GM21786 (cell line): Measurements from ENCODE around the gene SLC31A1.
"Not testable (repeated sequence)": the region's sequence is repeated elsewhere in the genome, so short reads cannot be mapped to it uniquely, and the experiment has no call there.

ENCODE experiments used
- ATAC-seq: cut with Tn5 transposase; IDR thresholded peaks from one replicate; pipeline ENCODE4 v1.9.1; 2021; ENCODE audit not compliant: unreplicated experiment

Gene SLC31A1

DNA sequence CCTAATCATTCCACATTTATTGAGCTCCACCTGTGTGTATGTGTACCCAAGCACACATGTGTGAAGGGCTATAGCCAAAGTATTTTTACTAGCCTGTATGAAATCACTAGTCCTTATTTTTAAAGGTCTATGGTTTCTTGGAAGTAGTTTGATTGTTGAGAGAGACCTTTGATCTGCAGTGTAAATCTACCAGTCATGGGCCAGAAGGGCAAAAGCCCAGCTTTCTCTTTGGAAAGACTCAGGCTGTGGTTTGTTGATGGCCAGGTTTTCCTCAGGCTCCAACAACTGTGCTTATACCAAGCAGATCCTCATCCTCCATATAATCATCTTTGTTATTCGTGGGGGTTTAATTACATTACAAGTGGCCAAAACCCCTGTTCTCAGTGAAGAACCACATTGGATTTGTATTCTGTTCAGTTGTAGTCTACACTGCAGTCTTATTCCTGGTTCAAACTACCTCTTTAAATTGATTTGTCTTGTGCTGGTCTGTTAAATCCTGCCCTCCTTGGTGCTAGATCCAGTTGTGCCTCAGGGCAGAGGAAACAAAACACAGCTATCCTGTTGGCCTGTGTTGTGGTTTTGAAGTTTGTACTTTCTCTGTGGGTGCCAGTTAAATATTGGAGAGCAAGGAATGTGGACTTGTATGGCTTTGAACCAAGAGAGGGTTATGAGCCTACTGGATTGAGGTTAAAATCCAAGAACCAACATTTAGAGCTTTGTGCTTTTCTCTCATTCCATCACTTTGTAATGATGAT, 40.8 kb downstream of the SLC31A1 start:
- ATAC-seq = no peak

DNA sequence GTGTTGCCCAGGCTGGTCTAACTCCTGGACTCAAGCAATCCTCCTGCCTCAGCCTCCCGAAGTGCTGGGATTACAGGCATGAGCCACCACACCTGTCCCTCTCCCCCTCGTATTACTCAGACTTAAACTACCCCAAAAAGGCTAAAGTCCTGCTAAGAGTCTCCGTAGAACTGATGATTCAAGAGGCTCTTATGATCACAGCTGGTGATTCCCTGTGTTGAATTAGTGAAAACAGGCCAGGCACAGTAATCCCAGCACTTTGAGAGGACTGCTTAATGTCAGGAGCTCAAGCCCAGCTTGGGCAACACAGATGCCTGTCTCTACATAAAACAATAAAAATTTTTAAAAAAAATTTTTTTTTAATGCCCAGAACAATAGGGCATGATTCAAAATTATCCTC, 44.8 kb downstream of the SLC31A1 start:
- ATAC-seq = no peak

DNA sequence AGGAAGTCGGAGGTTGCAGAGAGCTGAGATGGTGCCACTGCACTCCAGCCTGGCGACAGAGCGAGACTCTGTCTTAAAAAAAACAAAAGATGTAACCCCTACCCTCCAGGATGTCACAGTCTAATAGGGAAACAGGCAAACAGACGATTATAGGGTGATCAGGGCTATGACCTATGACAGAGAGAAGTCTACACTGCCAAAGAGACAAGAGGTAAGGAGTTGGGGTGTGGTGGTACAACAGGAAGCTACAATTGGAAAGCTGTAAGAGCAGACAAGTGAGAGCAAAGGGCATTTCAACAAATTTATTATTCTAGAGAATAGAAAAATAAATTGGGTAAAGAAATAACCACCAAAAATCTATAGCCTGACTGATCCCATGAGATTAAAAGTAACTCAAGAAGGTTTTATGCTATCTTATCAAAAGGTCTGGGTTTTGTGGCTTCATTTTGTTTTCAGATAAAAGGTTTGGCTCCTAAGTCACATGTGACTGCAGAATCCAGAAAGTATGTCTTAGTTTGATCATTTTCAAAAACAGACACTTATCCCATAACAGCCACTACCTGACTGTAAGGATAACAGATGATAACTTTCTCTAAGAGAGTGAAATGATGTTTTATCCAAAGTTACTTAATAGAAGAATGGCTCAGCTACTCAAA, 46.7 kb downstream of the SLC31A1 start:
- ATAC-seq = no peak

DNA sequence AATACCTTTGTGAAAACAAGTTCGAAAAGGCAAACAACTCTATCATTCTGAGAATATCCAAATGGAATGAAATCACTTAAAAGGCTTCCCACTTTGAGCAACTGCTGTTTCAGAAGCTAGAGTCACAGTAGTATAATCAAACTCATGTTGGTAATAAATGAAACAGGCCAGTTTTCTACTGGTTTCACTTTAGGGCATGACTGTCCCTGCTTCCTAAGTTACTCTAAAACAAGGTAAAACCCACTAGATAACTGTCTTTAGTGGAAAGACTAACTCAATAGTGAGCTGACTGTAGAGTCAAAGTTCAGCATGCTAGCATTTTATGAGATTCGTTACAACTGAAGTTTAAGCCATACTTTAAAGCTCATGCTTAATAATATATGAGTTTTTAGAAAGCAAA, 48.0 kb downstream of the SLC31A1 start:
- no peak for ATAC-seq

DNA sequence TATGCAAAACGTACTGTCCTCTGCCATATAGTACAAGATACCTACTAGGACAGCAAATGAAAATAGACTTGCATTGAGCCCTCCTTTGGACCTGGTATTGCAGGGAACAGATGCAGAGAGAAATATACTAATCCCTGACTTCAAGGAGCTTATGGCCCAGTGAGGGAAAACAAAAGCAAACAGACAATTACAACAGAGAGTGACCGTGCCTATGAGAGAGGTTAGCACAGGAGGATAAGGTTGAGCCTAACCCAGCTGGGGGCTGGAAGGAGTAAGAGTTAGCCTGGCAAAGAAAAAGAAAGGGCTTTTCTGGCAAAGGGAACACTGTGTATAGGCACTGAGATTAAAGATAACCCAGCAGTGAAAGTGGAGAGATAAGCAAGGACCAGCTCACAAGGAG, 48.5 kb downstream of the SLC31A1 start:
- no peak for ATAC-seq

DNA sequence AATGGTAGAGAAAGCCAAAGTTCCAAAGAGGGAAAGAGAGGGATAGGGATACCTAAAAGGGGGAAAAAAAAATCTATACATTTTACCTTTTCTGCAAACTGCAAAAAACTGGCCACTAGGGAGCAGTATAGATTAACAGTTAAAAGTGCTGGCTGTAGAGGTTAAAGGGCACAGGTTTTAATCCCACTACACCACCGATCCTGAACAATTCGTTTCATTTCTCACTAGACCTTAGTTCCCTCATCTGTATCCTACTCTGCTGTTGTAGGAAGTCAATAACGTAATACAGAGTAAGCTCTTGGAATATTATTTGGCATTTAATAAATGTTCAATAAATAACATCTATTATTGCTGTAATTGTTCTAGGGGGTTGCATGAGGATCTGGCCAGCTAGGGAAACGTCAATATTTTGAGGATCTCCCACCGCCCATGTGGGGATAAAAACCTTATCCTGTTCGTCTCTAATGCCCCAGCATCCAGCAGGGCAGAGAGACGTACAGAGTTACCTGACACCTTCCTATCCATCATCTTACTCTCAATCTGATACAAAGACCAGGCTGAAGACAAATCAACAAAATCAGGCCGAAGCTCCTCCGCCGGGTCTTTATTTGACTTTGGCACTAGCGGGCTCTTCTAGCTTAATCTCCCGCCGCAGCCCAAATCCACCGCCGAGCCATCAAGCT, 53.3 kb downstream of the SLC31A1 start:
- ATAC-seq = peak; percentile 3

DNA sequence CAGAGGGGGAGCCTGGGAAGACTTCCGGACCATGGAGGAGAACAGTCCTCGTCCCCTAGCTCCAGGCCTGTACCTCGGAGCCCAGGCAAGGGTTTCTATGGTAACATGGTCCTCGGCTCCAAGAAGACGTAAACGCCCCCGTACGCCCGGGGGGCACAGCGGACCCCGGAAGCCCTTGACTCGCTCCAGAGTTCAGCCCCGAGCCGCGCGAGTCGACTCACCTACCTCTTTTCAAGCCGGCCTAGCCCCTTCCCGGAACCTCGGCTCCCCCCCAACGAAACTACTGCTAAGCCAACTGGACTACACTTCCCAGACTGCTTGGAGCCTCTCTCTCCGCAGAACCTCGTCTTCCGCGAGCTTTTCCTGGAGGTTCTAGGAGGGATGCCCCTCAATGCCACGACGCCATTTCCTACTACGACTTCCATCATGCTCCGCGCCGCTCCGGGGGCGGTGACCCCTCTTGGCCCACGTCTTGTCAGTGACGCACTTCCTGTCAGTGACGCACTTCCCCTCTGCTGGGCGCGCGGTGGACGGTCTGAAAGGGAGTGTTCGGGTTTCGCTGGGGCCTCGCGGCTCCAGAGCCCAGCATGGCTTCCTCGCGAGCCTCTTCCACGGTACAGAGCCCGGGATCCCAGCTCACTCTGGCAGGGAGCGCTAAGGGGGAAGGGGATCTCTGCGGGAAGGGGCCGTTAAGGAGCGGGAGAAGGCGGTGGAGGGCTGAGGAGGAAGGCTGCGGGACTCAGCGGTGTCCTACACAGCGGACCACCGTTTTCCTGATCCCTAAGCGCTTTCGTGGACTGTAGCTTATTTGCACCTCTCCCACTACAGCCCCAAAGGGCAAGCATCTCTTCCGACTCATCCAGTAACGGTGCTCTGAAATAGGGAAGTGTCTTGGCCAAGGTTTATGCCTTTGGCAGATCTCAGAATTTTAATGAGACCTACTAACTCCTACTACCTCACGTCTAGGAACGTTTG, 54.1 kb downstream of the SLC31A1 start, which contains the start of the genes CDC26 and PRPF4:
CDC26 (minus strand) TSS at position 416 of the 975 bp plus-strand sequence. CDS start 3,065 bp downstream, outside the sequence.
PRPF4 (plus strand) TSS at position 502 of the 975 bp plus-strand sequence; CDS start at position 588, 86 bp downstream.
- ATAC-seq = peak; percentile 96

DNA sequence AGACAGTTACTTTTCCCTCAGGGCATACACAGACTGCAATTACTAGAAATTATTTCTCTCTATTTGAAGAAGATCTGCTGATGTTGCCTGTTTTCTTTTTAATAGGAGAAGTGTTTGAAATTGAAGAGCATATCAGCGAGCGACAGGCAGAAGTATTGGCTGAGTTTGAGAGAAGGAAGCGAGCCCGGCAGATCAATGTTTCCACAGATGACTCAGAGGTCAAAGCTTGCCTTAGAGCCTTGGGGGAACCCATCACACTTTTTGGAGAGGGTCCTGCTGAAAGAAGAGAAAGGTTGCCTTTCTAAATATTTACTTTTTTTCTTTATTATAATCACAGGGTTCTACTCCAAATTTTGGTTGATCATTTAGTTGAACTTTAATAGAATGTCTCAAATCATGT, 57.5 kb downstream of the SLC31A1 start:
- ATAC-seq = no peak

DNA sequence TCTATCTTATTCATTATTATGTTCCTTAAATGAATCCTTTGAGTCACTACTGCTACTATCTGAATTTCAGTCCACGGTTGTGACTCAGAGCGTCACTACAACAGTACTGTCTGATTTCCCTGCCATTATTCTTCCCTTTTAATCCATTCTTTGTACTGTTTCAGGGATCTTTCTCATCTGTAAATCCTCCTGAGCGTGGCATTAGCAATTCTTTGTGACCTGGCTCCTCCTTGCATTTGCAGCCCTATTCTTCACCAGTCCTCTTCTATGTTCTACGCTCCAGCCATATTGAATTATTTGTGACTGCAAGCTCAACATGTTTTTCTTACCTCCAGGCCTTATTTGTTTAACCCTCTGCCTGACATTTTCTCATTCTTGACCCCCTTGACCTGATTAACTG, 60.0 kb downstream of the SLC31A1 start:
- ATAC-seq = no peak

DNA sequence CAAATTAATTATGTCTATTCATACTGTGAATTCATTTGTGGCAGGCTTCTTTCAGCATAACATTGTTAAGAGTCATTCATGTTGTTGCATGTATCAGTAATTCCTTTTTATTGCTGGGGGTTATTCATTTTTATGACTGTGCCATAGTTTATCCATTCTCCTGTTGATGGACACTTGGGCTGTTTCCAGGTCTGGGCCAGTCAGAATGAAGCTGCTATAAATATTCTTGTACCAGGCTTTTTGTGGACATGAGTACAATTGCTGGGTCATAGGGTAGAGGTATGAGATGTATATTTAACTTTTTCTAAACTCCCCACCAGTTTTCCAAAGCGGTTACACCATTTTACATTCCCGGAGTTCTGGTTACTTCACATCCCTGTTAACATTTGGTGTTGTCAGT, 67.7 kb downstream of the SLC31A1 start:
- no peak for ATAC-seq

DNA sequence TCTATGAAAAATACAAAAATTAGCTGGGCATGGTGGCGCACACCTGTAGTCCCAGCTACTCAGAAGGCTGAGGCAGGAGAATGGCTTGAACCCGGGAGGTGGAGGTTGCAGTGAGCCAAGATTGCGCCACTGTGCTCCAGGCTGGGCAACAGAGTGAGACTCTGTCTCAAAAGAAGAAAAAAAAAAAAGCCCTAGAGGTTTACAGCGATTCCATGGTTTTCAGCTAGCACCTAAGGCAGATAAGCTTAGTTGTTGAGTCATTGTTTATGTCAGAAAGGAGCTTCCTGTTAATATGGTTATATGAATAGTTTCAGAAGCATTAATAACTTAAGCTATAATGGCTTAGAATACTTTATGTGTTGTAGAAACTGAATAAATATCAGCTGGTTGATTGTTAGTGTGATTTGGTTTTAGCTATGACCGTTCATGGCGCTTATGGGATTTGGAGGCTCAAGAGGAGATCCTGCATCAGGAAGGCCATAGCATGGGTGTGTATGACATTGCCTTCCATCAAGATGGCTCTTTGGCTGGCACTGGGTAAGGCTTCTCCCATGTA, 68.8 kb downstream of the SLC31A1 start:
- ATAC-seq = no peak

DNA sequence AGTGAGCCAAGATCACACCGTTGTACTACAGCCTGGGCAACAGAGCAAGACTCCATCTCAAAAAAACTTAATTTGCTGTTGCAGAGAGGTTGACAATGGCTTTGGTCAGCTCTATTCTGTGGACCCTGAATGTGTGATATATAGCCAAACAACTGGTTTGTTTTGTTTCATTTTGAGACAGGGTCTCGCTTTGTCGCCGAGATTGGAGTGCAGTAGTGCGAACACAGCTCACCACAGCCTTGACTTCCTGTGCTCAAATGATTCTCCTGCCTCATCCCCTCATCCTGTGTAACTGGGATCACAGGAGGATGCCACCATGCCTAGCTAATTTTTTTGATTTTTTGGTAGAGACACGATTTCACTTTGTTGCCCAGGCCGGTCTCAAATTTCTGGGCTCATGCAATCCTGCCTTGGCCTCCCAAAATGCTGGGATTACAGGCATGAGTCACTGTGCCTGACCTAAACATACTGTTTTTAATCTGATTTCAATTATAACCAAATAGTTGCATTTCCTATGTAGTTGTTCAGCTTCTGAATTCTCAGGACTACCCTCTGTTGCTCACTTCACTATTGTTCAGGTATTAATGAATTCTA, 72.0 kb downstream of the SLC31A1 start:
- no peak for ATAC-seq

DNA sequence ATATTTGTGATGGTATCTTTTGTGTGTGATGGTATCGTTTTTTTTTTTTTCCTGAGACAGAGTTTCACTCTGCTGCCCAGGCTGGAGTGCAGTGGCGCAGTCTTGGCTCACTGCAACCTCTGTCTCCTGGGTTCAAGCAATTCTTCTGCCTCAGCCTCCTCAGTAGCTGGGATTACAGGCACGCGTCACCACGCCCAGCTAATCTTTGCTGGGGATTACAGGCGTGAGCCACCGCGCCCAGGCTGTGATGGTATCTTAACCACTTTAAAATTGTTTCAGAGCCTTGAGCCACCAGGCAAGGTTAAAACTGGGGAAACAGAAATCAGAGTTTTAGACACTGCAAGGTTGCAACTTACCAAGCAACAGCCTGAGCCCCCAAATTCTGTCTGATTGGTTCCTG, 74.9 kb downstream of the SLC31A1 start:
- ATAC-seq = not testable (repeated sequence)

DNA sequence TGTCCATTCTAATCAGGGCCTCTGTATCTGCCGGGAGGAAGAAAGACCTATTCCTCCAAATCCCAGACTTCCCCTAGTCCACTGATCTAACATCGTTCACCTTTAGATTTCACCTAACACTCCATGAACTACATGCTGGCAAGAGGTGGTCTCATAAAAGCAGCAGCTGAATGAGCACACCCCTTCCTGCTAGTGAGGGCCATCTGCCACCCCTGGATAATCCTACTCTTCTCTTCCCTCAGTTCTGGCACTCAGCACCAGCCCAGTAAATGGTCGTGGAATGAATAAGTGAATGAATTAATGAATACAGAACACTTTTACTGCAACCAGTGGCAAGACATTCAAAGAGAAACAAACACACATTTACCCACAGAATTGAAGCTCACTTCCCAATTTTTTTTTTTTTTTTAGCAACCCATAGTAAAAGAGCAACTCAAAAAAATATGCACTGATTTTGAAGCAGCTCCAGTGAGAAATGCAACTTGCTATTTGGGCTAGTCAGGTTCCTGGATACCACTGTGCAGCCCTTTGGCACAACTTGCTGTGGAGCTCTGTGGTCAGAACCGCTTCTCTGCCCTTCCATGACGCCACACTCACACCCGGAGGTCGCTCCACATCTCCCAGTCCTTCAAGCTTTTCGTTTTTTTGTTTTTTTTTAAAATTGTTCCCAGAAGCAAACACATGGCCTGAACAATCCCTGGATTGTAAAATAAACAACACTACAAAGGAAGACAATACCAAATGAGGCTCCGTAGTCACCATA, 75.6 kb downstream of the SLC31A1 start:
- ATAC-seq = no peak

DNA sequence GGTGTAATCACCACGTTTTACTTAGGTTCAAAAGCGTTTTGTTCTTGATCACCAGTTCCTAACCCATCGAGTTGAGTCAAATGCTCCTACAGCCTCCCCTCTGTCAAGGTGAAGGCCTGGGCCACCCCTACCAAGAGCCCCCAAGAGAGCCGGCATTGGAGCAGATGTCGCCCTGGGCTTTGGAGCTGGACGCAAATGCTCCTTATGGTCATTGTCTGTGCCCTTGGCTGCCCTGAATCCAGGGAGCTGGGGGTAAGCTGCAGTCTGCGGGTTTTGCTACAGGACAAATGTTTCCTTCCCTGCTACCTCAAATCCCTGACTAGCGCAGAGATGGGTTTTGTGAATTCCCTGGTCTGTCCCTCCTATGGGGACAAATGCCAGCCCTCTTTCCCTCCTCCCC, 77.0 kb downstream of the SLC31A1 start:
- ATAC-seq = no peak

DNA sequence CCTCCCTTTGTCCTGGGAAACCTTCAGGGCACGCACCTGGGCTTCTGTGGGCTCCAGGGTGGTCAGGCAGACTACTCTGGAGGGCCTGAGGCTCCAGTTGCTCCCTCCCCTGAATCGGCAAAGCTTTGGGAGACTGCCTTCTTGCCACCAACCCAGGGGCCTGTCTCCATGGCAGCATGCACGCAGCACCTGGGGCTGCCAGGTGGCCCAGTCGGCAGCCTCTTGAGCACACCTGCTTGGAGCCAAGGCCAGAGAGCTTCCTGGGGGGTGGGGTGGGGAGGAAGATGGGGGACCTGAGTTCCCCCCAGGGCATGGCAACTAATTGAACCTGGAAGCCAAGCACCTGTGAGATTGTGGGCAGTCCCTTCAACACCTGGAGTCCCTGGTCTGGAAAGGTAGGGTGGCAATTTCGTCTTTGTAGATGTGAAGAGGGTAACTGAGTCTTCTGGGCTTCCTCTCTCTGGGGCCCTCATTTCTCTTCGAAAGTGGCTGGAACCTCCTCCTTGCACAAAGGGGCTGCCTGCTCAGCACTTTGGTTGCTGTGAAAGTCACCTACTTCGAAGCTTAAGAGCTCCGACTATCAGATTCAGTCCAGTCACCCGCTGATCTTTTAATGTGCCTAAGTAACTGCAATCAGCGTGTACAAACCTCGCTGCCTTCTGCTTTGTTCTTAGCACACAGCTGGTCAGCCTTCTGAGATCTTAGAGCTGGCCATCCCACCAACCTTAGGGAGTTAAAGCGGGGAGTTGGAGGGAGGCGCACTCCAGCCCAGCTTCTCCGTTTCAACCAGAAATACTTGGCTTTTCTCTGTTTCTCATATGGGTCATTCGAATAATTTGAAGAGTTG, 77.8 kb downstream of the SLC31A1 start:
- ATAC-seq = no peak

DNA sequence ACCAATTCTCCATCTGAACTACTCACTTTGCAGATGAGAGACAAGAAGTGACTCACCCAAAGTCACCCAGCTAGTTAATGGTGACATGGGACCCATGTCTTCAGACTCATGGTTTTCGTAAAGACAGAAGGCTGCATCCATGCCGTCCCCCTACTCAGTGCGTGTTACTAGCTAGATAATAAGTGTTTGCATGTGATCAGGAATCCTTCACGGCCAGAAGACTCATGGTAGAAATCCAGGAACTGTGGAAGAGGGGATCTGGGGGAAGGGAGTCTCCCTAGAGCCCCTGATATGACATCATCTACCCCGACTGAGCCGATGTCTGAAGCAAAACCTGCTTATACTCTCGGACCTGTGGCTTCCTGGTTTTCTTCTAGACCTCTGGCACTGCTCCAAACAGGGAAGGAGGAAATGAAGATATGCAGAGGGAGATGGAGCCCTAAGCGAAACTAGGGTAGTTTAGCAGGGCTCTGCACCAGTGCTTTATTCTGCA, 78.5 kb downstream of the SLC31A1 start:
- ATAC-seq = no peak

DNA sequence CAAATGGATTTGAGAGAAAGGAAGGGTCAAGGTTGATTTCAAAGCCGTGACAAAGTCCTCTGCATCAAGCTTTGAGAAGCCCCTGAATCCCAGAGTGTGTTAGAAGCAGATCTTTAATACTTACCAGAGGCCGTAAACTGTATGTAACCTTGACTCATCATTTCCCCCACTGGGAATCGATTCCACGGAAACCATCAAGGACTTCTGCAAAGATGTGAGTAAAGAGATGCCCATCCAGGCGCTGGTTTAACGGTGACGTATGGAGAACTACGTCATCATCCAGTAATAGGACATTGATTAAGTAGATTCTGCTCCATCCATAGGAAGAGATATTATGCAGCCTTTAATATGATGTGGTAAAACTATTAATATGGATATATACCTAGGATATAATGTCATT, 80.2 kb downstream of the SLC31A1 start:
- no peak for ATAC-seq
